ENCODE results near the gene PLA2R1. TPM values are rescaled to one million over a fixed set of nuclear protein-coding genes. Genes with fewer than 3 reads are reported as not detected.
"Not testable (repeated sequence)": the region's sequence is repeated elsewhere in the genome, so short reads cannot be mapped to it uniquely, and the experiment has no call there.

The PLA2R1 gene
- polyA plus RNA-seq, 4 donors = 3.3 to 24.6 (median 4.3) TPM

- Histone ChIP-seq H3K27me3 (ENCODE audit: control insufficient read depth in 3 of 3, insufficient read depth in 3 of 3, low read length in 3 of 3) (no peaks in the 10 kb centered on the region), H3K9me3 (ENCODE audit: control insufficient read depth in 2 of 2, insufficient read depth in 1 of 2, low read depth in 1 of 2, low read length in 1 of 2) (no peaks in the 10 kb centered on the region), H3K36me3 (ENCODE audit: control insufficient read depth in 3 of 3, insufficient read depth in 2 of 3, low read depth in 1 of 3, low read length in 3 of 3) (peaks cover 0 to 19% (median 5%) of the 10 kb centered on the region in 3 donors), H3K4me3 (ENCODE audit: low read depth in 1 of 3, low read length in 3 of 3) (no peak overlapping the region), H3K4me1 (ENCODE audit: control insufficient read depth in 3 of 3, insufficient read depth in 2 of 3, low read depth in 1 of 3, low read length in 2 of 3) (peaks cover 0 to 2% (median 2%) of the 10 kb centered on the region in 3 donors), H3K27ac (ENCODE audit: low read depth in 1 of 3, low read length in 2 of 3) (no peak overlapping the region)
- FAIRE-seq = no peak
- 79 to 86% (median 83%) methylated on average over 7 of the region's 7 CpGs for WGBS, 3 donors
- no peak for DNase-seq
These were observed 16.7 kb downstream of the PLA2R1 start for GRCh38 chr2:160045703-160046210.

DNA sequence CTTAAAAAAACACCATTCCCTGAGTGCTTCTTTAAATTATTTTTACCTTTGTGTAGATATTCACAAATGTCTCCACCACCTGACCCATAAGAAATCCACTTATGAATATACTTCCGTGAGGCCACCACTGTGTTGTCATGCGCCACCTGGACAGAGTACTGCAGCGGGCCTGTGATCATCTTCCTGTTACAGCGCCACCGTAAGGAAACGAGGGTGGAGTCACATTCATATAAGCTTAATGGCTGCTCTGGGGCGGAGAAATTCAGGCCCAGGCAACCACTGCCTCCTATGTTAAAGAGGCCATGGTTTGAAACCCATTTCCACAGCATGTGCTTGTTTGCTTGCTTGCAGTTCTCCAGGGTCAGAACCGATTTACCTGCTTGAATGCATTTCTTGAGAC lies 17.7 kb downstream of the PLA2R1 start:
- no peak overlapping the region for H3K27ac ChIP-seq (ENCODE audit: low read depth in 1 of 3, low read length in 2 of 3)
- DNase-seq (no peak), FAIRE-seq (no peak)
- no peaks in the 10 kb centered on the region for H3K27me3 ChIP-seq (ENCODE audit: control insufficient read depth in 3 of 3, insufficient read depth in 3 of 3, low read length in 3 of 3)
- no peak overlapping the region for H3K4me3 ChIP-seq (ENCODE audit: low read depth in 1 of 3, low read length in 3 of 3)
- 86 to 95% (median 93%) methylated on average over 8 of the region's 8 CpGs for WGBS, 3 donors
- no peaks in the 10 kb centered on the region for H3K9me3 ChIP-seq (ENCODE audit: control insufficient read depth in 2 of 2, insufficient read depth in 1 of 2, low read depth in 1 of 2, low read length in 1 of 2)
- H3K36me3 ChIP-seq (ENCODE audit: control insufficient read depth in 3 of 3, insufficient read depth in 2 of 3, low read depth in 1 of 3, low read length in 3 of 3) = peaks cover 0 to 21% (median 5%) of the 10 kb centered on the region in 3 donors
- no peaks in the 10 kb centered on the region for H3K4me1 ChIP-seq (ENCODE audit: control insufficient read depth in 3 of 3, insufficient read depth in 2 of 3, low read depth in 1 of 3, low read length in 2 of 3)

GRCh38 chr2:160043265-160043664 lies 19.1 kb downstream of the PLA2R1 start:
- FAIRE-seq (no peak), DNase-seq (no peak)
- Histone ChIP-seq H3K4me3 (ENCODE audit: low read depth in 1 of 3, low read length in 3 of 3) (no peak overlapping the region), H3K4me1 (ENCODE audit: control insufficient read depth in 3 of 3, insufficient read depth in 2 of 3, low read depth in 1 of 3, low read length in 2 of 3) (no peaks in the 10 kb centered on the region), H3K9me3 (ENCODE audit: control insufficient read depth in 2 of 2, insufficient read depth in 1 of 2, low read depth in 1 of 2, low read length in 1 of 2) (no peaks in the 10 kb centered on the region), H3K27me3 (ENCODE audit: control insufficient read depth in 3 of 3, insufficient read depth in 3 of 3, low read length in 3 of 3) (no peaks in the 10 kb centered on the region), H3K27ac (ENCODE audit: low read depth in 1 of 3, low read length in 2 of 3) (no peak overlapping the region), H3K36me3 (ENCODE audit: control insufficient read depth in 3 of 3, insufficient read depth in 2 of 3, low read depth in 1 of 3, low read length in 3 of 3) (peaks cover 0 to 28% (median 7%) of the 10 kb centered on the region in 3 donors)
- WGBS, 3 donors = 80 to 93% (median 80%) methylated on average over 5 of the region's 5 CpGs

- H3K27me3 ChIP-seq (ENCODE audit: control insufficient read depth in 3 of 3, insufficient read depth in 3 of 3, low read length in 3 of 3) = no peaks in the 10 kb centered on the region
- no peak overlapping the region for H3K27ac ChIP-seq (ENCODE audit: low read depth in 1 of 3, low read length in 2 of 3)
- no peak for FAIRE-seq
- H3K9me3 ChIP-seq (ENCODE audit: control insufficient read depth in 2 of 2, insufficient read depth in 1 of 2, low read depth in 1 of 2, low read length in 1 of 2) = no peaks in the 10 kb centered on the region
- 79 to 87% (median 85%) methylated on average over 7 of the region's 7 CpGs for WGBS, 3 donors
- no peak overlapping the region for H3K4me3 ChIP-seq (ENCODE audit: low read depth in 1 of 3, low read length in 3 of 3)
- H3K4me1 ChIP-seq (ENCODE audit: control insufficient read depth in 3 of 3, insufficient read depth in 2 of 3, low read depth in 1 of 3, low read length in 2 of 3) = no peaks in the 10 kb centered on the region
- H3K36me3 ChIP-seq (ENCODE audit: control insufficient read depth in 3 of 3, insufficient read depth in 2 of 3, low read depth in 1 of 3, low read length in 3 of 3) = peaks cover 0 to 31% (median 9%) of the 10 kb centered on the region in 3 donors
- DNase-seq = no peak
These were observed 20.4 kb downstream of the PLA2R1 start for GRCh38 chr2:160042054-160042453.

DNA sequence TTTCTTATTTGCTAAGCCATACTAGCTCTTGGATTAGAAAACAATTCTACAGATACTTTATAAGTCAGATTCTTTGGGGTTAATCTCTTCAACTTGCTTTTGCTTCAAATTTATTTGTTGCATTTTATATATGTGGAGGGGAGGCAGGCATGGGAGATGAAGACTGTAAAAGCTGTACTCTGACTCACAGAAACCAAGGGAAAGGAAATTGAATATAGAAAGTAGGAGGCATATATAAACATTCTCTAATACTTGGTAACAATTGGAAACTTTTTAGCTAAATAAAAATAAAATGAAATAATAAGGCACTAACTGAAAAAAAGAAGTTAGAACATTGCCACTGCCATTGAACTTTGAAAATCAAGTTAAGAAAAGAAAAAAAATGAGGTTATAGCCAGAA lies 21.3 kb downstream of the PLA2R1 start:
- Histone ChIP-seq H3K9me3 (ENCODE audit: control insufficient read depth in 2 of 2, insufficient read depth in 1 of 2, low read depth in 1 of 2, low read length in 1 of 2) (no peaks in the 10 kb centered on the region), H3K4me3 (ENCODE audit: low read depth in 1 of 3, low read length in 3 of 3) (no peak overlapping the region), H3K4me1 (ENCODE audit: control insufficient read depth in 3 of 3, insufficient read depth in 2 of 3, low read depth in 1 of 3, low read length in 2 of 3) (no peaks in the 10 kb centered on the region), H3K27me3 (ENCODE audit: control insufficient read depth in 3 of 3, insufficient read depth in 3 of 3, low read length in 3 of 3) (no peaks in the 10 kb centered on the region), H3K27ac (ENCODE audit: low read depth in 1 of 3, low read length in 2 of 3) (no peak overlapping the region), H3K36me3 (ENCODE audit: control insufficient read depth in 3 of 3, insufficient read depth in 2 of 3, low read depth in 1 of 3, low read length in 3 of 3) (peaks cover 2 to 34% (median 12%) of the 10 kb centered on the region in 3 donors)
- DNase-seq (no peak), FAIRE-seq (no peak)

DNA sequence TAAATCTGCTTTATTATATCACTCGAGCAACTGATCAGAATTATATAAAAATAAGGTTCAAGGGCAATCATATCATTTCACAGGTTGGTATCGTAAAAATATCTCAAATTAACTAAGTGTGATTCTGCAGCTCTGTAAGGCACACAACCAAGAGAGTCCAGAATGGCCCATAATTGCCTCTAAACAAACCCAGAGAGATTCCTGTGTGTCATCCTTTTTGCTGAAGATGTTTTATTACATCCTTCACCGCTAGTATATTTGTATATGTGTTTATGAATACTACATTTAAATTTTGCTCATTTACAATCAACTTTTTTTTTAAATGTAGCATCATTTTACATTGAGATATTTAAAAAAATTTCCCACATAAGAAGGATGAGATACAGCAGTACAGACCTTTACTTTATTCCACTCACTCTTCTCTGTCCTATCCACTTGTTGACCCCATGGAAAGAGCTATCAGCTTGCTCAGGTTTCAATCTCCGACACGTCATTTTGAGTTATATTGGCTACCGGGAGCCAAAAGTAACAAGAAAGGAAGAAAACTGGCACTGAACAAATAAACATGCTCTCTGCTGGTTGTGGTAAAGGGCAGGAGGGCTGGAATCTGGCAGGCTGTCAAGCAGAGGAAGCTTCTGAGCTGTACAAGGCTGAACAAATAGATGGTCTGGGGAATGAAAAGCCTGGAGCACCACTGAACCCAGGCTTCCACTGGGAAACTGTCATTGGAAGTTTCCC lies 23.1 kb downstream of the PLA2R1 start:
- DNase-seq = no peak
- H3K9me3 ChIP-seq (ENCODE audit: control insufficient read depth in 2 of 2, insufficient read depth in 1 of 2, low read depth in 1 of 2, low read length in 1 of 2) = no peaks in the 10 kb centered on the region
- H3K4me3 ChIP-seq (ENCODE audit: low read depth in 1 of 3, low read length in 3 of 3) = no peak overlapping the region
- FAIRE-seq = no peak
- no peaks in the 10 kb centered on the region for H3K27me3 ChIP-seq (ENCODE audit: control insufficient read depth in 3 of 3, insufficient read depth in 3 of 3, low read length in 3 of 3)
- H3K27ac ChIP-seq (ENCODE audit: low read depth in 1 of 3, low read length in 2 of 3) = no peak overlapping the region
- H3K36me3 ChIP-seq (ENCODE audit: control insufficient read depth in 3 of 3, insufficient read depth in 2 of 3, low read depth in 1 of 3, low read length in 3 of 3) = peaks cover 2 to 29% (median 14%) of the 10 kb centered on the region in 3 donors
- WGBS, 3 donors = 76 to 88% (median 81%) methylated on average over 6 of the region's 6 CpGs
- H3K4me1 ChIP-seq (ENCODE audit: control insufficient read depth in 3 of 3, insufficient read depth in 2 of 3, low read depth in 1 of 3, low read length in 2 of 3) = no peaks in the 10 kb centered on the region

GRCh38 chr2:160038662-160039061 lies 23.8 kb downstream of the PLA2R1 start:
- not testable (repeated sequence) for H3K4me3 ChIP-seq (ENCODE audit: low read depth in 1 of 3, low read length in 3 of 3); H3K27ac ChIP-seq (ENCODE audit: low read depth in 1 of 3, low read length in 2 of 3); H3K4me1 ChIP-seq (ENCODE audit: control insufficient read depth in 3 of 3, insufficient read depth in 2 of 3, low read depth in 1 of 3, low read length in 2 of 3); H3K27me3 ChIP-seq (ENCODE audit: control insufficient read depth in 3 of 3, insufficient read depth in 3 of 3, low read length in 3 of 3); FAIRE-seq; DNase-seq; H3K9me3 ChIP-seq (ENCODE audit: control insufficient read depth in 2 of 2, insufficient read depth in 1 of 2, low read depth in 1 of 2, low read length in 1 of 2)
- 96 to 99% (median 96%) methylated on average over 8 of the region's 8 CpGs for WGBS, 3 donors
- H3K36me3 ChIP-seq (ENCODE audit: control insufficient read depth in 3 of 3, insufficient read depth in 2 of 3, low read depth in 1 of 3, low read length in 3 of 3) = peaks cover 2 to 29% (median 14%) of the 10 kb centered on the region in 3 donors

- Histone ChIP-seq H3K27me3 (ENCODE audit: control insufficient read depth in 3 of 3, insufficient read depth in 3 of 3, low read length in 3 of 3) (no peaks in the 10 kb centered on the region), H3K4me1 (ENCODE audit: control insufficient read depth in 3 of 3, insufficient read depth in 2 of 3, low read depth in 1 of 3, low read length in 2 of 3) (no peaks in the 10 kb centered on the region), H3K27ac (ENCODE audit: low read depth in 1 of 3, low read length in 2 of 3) (no peak overlapping the region), H3K9me3 (ENCODE audit: control insufficient read depth in 2 of 2, insufficient read depth in 1 of 2, low read depth in 1 of 2, low read length in 1 of 2) (no peaks in the 10 kb centered on the region), H3K4me3 (ENCODE audit: low read depth in 1 of 3, low read length in 3 of 3) (no peak overlapping the region), H3K36me3 (ENCODE audit: control insufficient read depth in 3 of 3, insufficient read depth in 2 of 3, low read depth in 1 of 3, low read length in 3 of 3) (peaks cover 2 to 25% (median 14%) of the 10 kb centered on the region in 3 donors)
- DNase-seq (no peak), FAIRE-seq (no peak)
- 63 to 69% (median 69%) methylated on average over 3 of the region's 3 CpGs for WGBS, 3 donors
These were observed 25.7 kb downstream of the PLA2R1 start for GRCh38 chr2:160036736-160037135.
